Panc1 (cell line): Measurements from ENCODE around the gene ACTRT2.

Experiments used
- SIN3A ChIP-seq: IDR thresholded peaks from 2 replicates; pipeline ENCODE4 v1.6.1; 2012; ENCODE audit warnings: low read depth, mild to moderate bottlenecking, low read length, moderate library complexity, borderline replicate concordance; ENCODE audit not compliant: insufficient read depth
- TF ChIP-seq, protein P1 (sequence below): fragments of 450-650 bp; IDR thresholded peaks from 2 replicates; pipeline ENCODE4 v1.5.1; 2017; ENCODE audit warnings: mild to moderate bottlenecking
- TF ChIP-seq, protein P2 (sequence below), 2 experiments: IDR thresholded peaks; 2 replicates each; pipeline ENCODE4 v1.6.1; 2011 to 2012; ENCODE audit warnings: low read depth in 2 of 2, control low read depth in 1 of 2, low read length in 1 of 2, mild to moderate bottlenecking in 1 of 2, moderate library complexity in 1 of 2; ENCODE audit not compliant: insufficient read depth in 1 of 2

DNA sequence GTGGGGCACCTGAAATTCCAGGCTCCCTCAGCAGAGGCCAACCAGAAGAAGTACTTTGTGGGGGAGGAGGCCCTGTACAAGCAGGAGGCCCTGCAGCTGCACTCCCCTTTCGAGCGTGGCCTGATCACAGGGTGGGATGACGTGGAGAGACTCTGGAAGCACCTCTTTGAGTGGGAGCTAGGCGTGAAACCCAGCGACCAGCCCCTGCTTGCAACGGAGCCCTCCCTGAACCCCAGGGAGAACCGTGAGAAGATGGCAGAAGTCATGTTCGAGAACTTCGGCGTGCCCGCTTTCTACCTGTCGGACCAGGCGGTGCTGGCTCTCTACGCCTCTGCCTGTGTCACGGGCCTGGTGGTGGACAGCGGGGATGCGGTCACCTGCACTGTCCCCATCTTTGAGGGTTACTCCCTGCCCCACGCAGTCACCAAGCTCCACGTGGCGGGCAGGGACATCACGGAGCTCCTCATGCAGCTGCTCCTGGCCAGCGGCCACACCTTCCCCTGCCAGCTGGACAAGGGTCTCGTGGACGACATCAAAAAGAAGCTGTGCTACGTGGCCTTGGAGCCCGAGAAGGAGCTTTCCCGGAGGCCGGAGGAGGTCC, 634 bp downstream of the ACTRT2 start:
- TF ChIP-seq, protein P1, sequence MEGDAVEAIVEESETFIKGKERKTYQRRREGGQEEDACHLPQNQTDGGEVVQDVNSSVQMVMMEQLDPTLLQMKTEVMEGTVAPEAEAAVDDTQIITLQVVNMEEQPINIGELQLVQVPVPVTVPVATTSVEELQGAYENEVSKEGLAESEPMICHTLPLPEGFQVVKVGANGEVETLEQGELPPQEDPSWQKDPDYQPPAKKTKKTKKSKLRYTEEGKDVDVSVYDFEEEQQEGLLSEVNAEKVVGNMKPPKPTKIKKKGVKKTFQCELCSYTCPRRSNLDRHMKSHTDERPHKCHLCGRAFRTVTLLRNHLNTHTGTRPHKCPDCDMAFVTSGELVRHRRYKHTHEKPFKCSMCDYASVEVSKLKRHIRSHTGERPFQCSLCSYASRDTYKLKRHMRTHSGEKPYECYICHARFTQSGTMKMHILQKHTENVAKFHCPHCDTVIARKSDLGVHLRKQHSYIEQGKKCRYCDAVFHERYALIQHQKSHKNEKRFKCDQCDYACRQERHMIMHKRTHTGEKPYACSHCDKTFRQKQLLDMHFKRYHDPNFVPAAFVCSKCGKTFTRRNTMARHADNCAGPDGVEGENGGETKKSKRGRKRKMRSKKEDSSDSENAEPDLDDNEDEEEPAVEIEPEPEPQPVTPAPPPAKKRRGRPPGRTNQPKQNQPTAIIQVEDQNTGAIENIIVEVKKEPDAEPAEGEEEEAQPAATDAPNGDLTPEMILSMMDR: no peak
- no peak for TF ChIP-seq SIN3A
- TF ChIP-seq, protein P2, sequence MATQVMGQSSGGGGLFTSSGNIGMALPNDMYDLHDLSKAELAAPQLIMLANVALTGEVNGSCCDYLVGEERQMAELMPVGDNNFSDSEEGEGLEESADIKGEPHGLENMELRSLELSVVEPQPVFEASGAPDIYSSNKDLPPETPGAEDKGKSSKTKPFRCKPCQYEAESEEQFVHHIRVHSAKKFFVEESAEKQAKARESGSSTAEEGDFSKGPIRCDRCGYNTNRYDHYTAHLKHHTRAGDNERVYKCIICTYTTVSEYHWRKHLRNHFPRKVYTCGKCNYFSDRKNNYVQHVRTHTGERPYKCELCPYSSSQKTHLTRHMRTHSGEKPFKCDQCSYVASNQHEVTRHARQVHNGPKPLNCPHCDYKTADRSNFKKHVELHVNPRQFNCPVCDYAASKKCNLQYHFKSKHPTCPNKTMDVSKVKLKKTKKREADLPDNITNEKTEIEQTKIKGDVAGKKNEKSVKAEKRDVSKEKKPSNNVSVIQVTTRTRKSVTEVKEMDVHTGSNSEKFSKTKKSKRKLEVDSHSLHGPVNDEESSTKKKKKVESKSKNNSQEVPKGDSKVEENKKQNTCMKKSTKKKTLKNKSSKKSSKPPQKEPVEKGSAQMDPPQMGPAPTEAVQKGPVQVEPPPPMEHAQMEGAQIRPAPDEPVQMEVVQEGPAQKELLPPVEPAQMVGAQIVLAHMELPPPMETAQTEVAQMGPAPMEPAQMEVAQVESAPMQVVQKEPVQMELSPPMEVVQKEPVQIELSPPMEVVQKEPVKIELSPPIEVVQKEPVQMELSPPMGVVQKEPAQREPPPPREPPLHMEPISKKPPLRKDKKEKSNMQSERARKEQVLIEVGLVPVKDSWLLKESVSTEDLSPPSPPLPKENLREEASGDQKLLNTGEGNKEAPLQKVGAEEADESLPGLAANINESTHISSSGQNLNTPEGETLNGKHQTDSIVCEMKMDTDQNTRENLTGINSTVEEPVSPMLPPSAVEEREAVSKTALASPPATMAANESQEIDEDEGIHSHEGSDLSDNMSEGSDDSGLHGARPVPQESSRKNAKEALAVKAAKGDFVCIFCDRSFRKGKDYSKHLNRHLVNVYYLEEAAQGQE (IDR thresholded peaks at IDR 0.05; ENCODE audit: insufficient read depth in 1 of 2, low read depth in 2 of 2, low read length in 1 of 2): no peak
